ENCODE data around the gene SEMA5A.

DNA sequence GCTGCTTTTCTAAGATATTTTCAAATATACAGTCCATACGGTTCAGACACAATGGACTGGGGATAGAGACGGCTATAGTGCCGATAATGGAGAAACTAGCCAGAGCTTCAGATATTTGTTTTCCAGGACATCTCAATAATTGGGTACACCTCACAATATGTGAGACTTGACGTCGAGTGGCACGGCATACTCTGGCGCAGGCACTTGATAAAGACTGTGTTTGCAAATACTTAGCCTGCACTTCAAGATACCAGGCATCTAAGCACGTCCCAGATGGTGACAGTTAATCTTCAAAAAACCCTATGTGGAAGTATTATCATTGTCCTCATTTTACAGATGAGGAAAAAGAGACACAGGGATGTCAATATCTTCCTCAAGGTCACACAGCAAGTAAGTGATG lies 48.5 kb downstream of the SEMA5A start:
- TF ChIP-seq POLR2AphosphoS5 (IDR thresholded peaks at IDR 0.05; ENCODE audit: low read depth, low read length) (no peak), POLR2A (IDR thresholded peaks at IDR 0.05; ENCODE audit: low read depth, low read length) (no peak), TAF1 (IDR thresholded peaks at IDR 0.05; ENCODE audit: borderline replicate concordance, low read depth, low read length) (no peak)

Data from GM12892 (cell line).